Activated T-cell treated with anti-CD3 and anti-CD28 coated beads for 1 hour (primary cell): ENCODE data around the gene TOMM5.

ENCODE experiments used
- DNase-seq: peaks from one replicate; pipeline ENCODE4 v3.0.0-alpha.2; 2020; ENCODE audit warnings: low read depth

TOMM5 gene

DNA sequence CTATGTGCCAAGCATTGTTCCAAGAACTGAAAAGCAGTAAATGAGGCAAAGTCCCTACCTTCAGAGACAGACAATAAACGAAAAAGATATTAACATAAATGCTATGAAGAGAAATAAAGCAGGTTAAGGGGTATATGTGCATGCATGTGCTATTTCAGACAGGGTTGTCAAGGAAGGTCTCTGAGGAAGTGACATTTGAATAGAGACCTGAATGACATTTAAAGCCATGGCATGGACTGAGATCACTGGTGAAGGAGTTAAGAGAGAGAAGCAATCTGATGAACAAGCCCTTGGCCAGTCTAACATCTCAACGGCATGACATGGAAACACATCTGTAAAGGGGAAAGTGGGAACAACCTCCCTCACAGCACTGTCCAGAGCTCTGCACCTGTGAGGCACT is 30.7 kb downstream of the TOMM5 start:
- DNase-seq, result no peak

- no peak for DNase-seq
These were observed 32.4 kb downstream of the TOMM5 start for GRCh38 chr9:37559855-37560592.

DNA sequence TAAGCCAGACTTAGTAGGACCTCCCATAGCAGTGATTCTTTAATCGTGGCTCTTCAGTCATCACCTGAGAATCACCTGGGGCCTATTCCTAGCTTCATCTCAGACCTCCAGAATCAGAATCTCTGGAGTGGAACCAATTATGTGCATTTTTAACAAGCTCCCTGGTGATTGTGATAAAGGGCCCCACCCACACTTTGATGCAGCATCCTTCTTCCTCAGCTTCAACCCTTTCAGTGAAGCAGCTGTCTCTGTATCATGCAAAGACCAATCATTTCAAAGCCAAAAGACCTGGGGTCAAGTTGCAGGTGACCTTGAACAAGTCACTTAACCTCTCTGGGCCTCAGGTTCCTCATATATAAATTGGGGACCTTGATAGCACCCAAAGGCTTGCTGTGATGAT is 33.3 kb downstream of the TOMM5 start:
- no peak for DNase-seq

- no peak for DNase-seq
These were observed 36.6 kb downstream of the TOMM5 start for GRCh38 chr9:37555786-37556185.

DNA sequence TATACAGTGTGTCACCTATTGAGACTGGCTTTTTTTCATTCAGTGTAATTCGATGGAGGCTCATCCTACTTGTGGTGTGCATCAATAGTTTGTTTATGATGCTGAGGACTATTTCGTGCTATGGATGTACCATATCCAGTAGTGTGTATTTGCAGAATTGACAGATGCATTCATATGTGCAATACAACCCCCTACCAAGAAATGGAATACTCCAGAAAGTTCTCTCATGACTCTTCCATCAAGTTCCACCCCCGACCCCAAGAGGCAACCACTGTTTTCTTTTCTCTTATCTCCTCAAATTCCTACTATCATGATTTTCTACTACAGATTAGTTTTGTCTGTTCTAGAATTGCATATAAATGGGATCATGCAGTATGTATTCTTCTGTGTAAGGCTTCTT is 38.1 kb downstream of the TOMM5 start:
- DNase-seq, result no peak

- no peak for DNase-seq
These were observed 40.5 kb downstream of the TOMM5 start for GRCh38 chr9:37551888-37552287.

- no peak for DNase-seq
These were observed 40.9 kb downstream of the TOMM5 start for GRCh38 chr9:37551468-37551867.

DNA sequence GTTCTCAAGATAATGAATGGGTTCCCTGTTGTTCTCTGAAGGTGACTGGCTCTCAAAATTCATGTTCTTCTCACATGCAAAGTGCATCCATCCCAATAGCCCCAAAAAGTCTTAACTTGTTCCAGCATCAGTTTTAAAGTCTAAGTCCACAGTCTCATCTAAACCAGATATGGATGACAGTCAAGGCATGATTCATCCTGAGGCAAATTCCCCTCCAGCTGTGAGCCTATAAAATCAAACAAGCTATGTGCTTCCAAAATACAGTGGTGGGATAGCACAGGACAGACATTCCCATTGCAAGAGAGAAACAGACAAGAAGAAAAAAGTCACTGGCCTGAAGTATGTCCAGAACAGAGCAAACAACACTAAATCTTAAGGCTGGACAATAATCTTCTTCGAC is 41.6 kb downstream of the TOMM5 start:
- DNase-seq, result no peak

DNA sequence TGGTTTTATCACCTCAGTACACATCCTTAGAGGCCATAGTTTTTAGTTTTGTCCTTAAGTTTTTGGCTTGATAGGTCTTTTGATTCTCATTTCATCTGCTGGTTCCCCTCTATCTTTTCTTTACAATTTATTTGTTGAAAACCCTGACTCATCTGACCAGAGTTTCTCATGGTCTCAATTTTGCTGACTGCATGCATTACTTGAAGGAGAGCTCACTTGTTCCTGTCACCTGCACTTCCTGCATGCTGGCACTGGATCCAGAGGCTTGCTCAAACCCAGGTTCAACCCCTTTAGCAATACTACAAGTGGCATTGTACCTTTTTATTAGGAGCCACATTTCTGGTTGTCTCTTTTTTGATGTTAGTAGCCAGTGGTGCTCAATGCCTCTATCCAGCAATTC is 42.9 kb downstream of the TOMM5 start:
- no peak for DNase-seq

DNA sequence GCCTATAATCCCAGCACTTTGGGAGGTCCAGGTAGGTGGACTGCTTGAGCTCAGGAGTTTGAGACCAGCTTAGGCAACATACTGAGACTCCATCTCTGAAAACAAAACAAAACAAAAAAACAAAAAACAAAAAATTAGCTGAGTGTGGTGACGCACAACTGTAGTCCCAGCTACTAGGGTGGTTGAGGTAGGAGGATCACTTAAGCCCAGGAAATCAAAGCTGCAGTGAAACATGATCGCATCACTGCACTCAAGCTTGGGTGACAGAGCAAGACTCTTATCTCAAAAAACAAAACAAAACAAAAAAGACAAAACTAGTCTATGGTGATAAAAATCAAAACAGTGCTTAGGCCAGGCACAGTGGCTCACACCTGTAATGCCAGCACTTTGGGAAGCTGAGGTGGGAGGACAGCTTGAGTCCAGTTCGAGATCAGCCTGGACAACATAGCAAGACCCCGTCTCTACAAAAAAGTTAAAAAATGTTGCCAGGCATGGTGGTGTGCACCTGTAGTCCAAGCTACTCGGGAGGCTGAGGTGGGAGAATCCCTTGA is 45.0 kb downstream of the TOMM5 start:
- no peak for DNase-seq

GRCh38 chr9:37543468-37543867 is 48.9 kb downstream of the TOMM5 start:
- no peak for DNase-seq

- no peak for DNase-seq
These were observed 49.5 kb downstream of the TOMM5 start for GRCh38 chr9:37542895-37543294.

DNA sequence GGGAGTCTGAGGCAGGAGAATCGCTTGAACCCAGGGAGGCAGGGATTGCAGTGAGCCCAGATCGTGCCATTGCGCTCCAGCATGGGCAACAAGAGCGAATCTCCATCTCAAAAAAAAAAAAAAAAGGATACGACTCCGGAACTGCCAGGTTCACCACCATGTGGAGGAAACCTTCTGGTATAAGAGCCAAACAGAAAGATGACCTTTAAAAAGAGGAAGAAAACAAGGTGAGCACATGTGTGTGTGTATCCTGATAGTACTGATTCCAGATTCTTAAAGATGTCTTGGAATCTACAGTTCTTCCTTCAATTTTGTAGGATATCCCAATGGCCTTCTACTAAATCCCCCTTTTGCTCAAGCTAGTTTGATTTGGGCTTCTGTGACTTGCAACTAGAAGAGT is 49.9 kb downstream of the TOMM5 start:
- DNase-seq, result no peak

DNA sequence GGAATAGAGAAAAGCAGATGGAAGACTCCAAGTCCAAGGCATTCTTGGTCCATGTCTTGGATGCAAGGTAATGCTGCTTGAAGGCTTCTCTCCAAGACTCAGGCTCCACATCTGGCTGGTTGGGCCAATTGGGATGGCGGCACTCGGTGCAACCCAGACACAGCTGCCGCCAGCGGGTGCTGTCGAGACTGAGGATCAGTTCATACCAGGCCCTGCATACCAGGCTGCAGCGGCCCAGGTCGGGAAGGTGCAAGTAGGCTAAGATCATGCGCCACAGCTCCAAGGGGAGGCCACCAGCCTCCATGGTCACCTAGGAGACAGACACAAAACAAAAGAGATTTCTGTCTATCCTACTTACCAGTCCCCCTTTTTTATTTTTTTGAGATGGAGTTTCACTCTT is 50.9 kb downstream of the TOMM5 start:
- no peak for DNase-seq

GRCh38 chr9:37540634-37541033 is 51.8 kb downstream of the TOMM5 start:
- DNase-seq, result no peak

- DNase-seq, result no peak
These were observed 52.8 kb downstream of the TOMM5 start for GRCh38 chr9:37539634-37540033.
